DND-41 (cell line): ENCODE results near the gene SUV39H2.
"Not testable (repeated sequence)": the region's sequence is repeated elsewhere in the genome, so short reads cannot be mapped to it uniquely, and the experiment has no call there.

Experiments used
- ATAC-seq: fragments of 200-7000 bp; cut with Tn5 transposase; 3 replicates; pipeline ENCODE4 v1.9.1; 2021; ENCODE audit warnings: low read depth; ENCODE audit not compliant: insufficient read depth
- DNase-seq: peaks from one replicate; pipeline ENCODE4 v3.0.0-alpha.2; 2020
- H2AFZ ChIP-seq: 2 replicates; pipeline ENCODE4 v1.6.0; 2012; ENCODE audit warnings: low read depth, low read length
- H3K27ac ChIP-seq: 2 replicates; pipeline ENCODE4 v1.5.1; 2012; ENCODE audit warnings: low read length, inconsistent platforms
- H3K27me3 ChIP-seq: fragments of 200-600 bp; sonication (generic); 2 replicates; pipeline ENCODE4 v1.6.0; 2012; ENCODE audit warnings: low read length, mild to moderate bottlenecking, inconsistent platforms; ENCODE audit not compliant: insufficient read depth, poor library complexity
- H3K36me3 ChIP-seq: 2 replicates; pipeline ENCODE4 v1.5.1; 2012; ENCODE audit warnings: low read length, inconsistent platforms; ENCODE audit not compliant: insufficient read depth
- H3K4me1 ChIP-seq: 2 replicates; pipeline ENCODE4 v1.5.1; 2012; ENCODE audit warnings: mild to moderate bottlenecking, low read length; ENCODE audit not compliant: insufficient read depth
- H3K4me2 ChIP-seq: 2 replicates; pipeline ENCODE4 v1.6.0; 2012; ENCODE audit warnings: mild to moderate bottlenecking, moderate library complexity, low read length, inconsistent platforms; ENCODE audit not compliant: insufficient read depth
- H3K4me3 ChIP-seq, 2 experiments: fragments of 200-600 bp in 1 of 2; shearing (Covaris generic) in 1 of 2; 2 replicates each; pipeline ENCODE4 v1.5.1; 2012 to 2016; ENCODE audit warnings: inconsistent platforms in 2 of 2, low read length in 2 of 2, mild to moderate bottlenecking in 2 of 2, low read depth in 1 of 2, moderate library complexity in 1 of 2
- H3K79me2 ChIP-seq: 2 replicates; pipeline ENCODE4 v1.6.0; 2012; ENCODE audit warnings: low read length, inconsistent platforms; ENCODE audit not compliant: insufficient read depth
- H3K9ac ChIP-seq: 2 replicates; pipeline ENCODE4 v1.6.0; 2012; ENCODE audit warnings: low read depth, mild to moderate bottlenecking, inconsistent platforms, low read length, moderate library complexity
- H3K9me3 ChIP-seq: 2 replicates; pipeline ENCODE4 v1.5.1; 2012; ENCODE audit warnings: low read length, moderate library complexity, mild to moderate bottlenecking, inconsistent platforms; ENCODE audit not compliant: insufficient read depth, severe bottlenecking
- H4K20me1 ChIP-seq: 2 replicates; pipeline ENCODE4 v1.6.0; 2012; ENCODE audit warnings: low read length; ENCODE audit not compliant: insufficient read depth
- EZH2 ChIP-seq: IDR thresholded peaks from 3 replicates; pipeline ENCODE4 v1.6.1; 2012; ENCODE audit warnings: borderline replicate concordance, low read depth, mild to moderate bottlenecking, moderate library complexity, low read length, inconsistent platforms; ENCODE audit not compliant: severe bottlenecking
- TF ChIP-seq, protein P1 (sequence below): IDR thresholded peaks from 2 replicates; pipeline ENCODE4 v1.5.1; 2012; ENCODE audit warnings: borderline replicate concordance, low read length, moderate library complexity, mild to moderate bottlenecking; ENCODE audit not compliant: poor library complexity, severe bottlenecking; ENCODE audit errors: extremely low read depth

Gene SUV39H2

DNA sequence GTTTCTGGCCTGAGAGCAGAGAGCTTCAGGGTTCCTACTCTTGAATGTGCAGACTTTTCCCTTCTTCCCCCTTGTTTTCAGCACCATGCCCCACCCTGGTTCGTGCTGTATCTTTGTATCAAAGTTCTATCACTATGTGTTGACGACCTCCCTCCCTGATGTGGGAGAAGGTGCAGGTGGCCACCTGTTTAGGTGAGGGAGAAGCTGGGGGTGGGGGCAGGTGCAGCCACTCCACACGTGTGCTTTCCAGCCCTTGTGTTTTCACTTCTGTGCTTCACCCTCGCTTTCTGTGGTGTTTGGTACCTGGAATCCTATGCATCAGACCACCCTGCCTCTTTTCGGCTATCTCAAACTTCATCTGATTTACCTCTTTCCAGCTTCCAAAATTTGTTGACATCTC is 19.6 kb upstream of the SUV39H2 start:
- H3K4me3 ChIP-seq, result no peak overlapping the region
- DNase-seq, result no peak
- no peaks in the 10 kb centered on the region for H3K4me1 ChIP-seq
- H3K9ac ChIP-seq, result no peak overlapping the region
- H3K27me3 ChIP-seq, result no peaks in the 10 kb centered on the region
- ATAC-seq, result no peak
- no peaks in the 10 kb centered on the region for H4K20me1 ChIP-seq
- no peak for TF ChIP-seq EZH2
- TF ChIP-seq, protein P1, sequence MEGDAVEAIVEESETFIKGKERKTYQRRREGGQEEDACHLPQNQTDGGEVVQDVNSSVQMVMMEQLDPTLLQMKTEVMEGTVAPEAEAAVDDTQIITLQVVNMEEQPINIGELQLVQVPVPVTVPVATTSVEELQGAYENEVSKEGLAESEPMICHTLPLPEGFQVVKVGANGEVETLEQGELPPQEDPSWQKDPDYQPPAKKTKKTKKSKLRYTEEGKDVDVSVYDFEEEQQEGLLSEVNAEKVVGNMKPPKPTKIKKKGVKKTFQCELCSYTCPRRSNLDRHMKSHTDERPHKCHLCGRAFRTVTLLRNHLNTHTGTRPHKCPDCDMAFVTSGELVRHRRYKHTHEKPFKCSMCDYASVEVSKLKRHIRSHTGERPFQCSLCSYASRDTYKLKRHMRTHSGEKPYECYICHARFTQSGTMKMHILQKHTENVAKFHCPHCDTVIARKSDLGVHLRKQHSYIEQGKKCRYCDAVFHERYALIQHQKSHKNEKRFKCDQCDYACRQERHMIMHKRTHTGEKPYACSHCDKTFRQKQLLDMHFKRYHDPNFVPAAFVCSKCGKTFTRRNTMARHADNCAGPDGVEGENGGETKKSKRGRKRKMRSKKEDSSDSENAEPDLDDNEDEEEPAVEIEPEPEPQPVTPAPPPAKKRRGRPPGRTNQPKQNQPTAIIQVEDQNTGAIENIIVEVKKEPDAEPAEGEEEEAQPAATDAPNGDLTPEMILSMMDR, result no peak
- no peaks in the 10 kb centered on the region for H3K9me3 ChIP-seq
- no peak overlapping the region for H3K4me2 ChIP-seq
- H3K36me3 ChIP-seq, result peaks cover 62% of the 10 kb centered on the region
- H3K27ac ChIP-seq, result no peak overlapping the region
- no peaks in the 10 kb centered on the region for H3K79me2 ChIP-seq
- H2AFZ ChIP-seq, result no peak overlapping the region

DNA sequence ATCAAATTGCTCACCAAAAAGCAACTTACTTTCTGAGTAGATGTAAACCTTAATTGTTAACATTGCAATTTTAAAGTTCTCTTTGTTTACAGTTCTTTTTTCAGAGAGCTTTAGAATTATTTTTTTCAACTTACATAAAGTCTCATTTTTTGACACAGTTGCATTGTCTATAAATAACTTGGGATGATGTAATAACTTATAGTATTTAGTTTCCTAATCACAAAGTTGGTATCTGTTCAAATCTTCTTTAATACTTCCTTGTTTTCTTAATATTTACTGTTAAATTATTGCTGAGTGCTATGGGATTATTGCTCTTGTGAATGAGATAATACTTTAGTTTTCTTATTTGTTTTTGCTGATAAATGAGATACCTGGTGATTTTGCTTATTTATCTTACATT is 18.9 kb upstream of the SUV39H2 start:
- TF ChIP-seq EZH2, result no peak
- TF ChIP-seq, protein P1, result no peak
- H3K27ac ChIP-seq, result no peak overlapping the region
- H3K79me2 ChIP-seq, result no peaks in the 10 kb centered on the region

DNA sequence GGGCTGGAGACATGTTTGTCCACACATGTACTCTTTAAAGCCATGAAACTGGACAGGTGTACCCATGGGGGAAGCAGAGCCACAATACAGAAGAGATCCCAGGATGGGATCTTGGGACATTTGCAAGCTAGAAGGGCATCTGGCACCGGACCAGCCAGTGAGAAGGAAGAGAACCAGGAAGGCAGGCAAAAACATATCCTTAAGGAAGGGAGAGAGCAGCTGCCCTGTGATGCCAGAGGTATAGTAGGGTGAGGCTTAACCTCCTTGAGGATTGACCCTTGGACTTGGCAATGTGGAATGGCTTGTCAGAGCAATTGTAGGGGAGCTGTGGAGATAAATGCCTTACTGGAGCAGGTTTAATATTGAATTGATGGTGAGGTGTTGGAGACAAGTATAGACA is 17.9 kb upstream of the SUV39H2 start:
- ATAC-seq (no peak), DNase-seq (no peak)
- Histone ChIP-seq H2AFZ (no peak overlapping the region), H4K20me1 (no peaks in the 10 kb centered on the region), H3K79me2 (no peaks in the 10 kb centered on the region), H3K27ac (no peak overlapping the region), H3K27me3 (no peaks in the 10 kb centered on the region), H3K36me3 (peaks cover 52% of the 10 kb centered on the region), H3K9me3 (no peaks in the 10 kb centered on the region), H3K9ac (no peak overlapping the region), H3K4me1 (peaks cover 3% of the 10 kb centered on the region; the same call in 1 of the 2 replicates), H3K4me2 (no peak overlapping the region), H3K4me3 (no peak overlapping the region)
- TF ChIP-seq EZH2, result no peak
- TF ChIP-seq, protein P1, result no peak

More for the DNA sequence above, 18.9 kb upstream of the SUV39H2 start:
- Histone ChIP-seq H3K36me3 (peaks cover 57% of the 10 kb centered on the region), H3K27me3 (no peaks in the 10 kb centered on the region), H4K20me1 (no peaks in the 10 kb centered on the region), H2AFZ (no peak overlapping the region), H3K4me2 (no peak overlapping the region), H3K4me3 (no peak overlapping the region), H3K9ac (no peak overlapping the region), H3K9me3 (no peaks in the 10 kb centered on the region), H3K4me1 (peaks cover 3% of the 10 kb centered on the region; the same call in 1 of the 2 replicates)
- DNase-seq, result no peak
- no peak for ATAC-seq

DNA sequence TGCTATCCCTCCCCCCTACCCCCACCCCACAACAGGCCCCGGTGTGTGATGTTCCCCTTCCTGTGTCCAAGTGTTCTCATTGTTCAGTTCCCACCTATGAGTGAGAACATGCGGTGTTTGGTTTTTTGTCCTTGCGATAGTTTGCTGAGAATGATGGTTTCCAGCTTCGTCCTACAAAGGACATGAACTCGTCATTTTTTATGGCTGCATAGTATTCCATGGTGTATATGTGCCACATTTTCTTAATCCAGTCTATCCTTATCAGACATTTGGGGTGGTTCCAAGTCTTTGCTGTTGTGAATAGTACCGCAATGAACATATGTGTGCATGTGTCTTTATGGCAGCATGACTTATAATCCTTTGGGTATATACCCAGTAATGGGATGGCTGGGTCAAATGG is 14.2 kb upstream of the SUV39H2 start:
- not testable (repeated sequence) for H3K79me2 ChIP-seq, DNase-seq, H4K20me1 ChIP-seq, H3K27me3 ChIP-seq, H3K4me3 ChIP-seq, H3K4me2 ChIP-seq, H3K9me3 ChIP-seq, H2AFZ ChIP-seq, H3K27ac ChIP-seq, ATAC-seq, H3K9ac ChIP-seq, H3K4me1 ChIP-seq
- H3K36me3 ChIP-seq, result peaks cover 56% of the 10 kb centered on the region

DNA sequence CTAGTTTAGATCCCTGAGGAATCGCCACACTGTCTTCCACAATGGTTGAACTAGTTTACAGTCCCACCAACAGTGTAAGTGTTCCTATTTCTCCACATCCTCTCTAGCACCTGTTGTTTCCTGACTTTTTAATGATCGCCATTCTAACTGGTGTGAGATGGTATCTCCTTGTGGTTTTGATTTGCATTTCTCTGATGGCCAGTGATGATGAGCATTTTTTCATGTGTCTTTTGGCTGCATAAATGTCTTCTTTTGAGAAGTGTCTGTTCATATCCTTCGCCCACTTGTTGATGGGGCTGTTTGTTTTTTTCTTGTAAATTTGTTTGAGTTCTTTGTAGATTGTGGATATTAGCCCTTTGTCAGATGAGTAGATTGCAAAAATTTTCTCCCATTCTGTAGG is 13.8 kb upstream of the SUV39H2 start:
- H3K4me3 ChIP-seq, H3K9me3 ChIP-seq, ATAC-seq, H3K27ac ChIP-seq, H3K4me2 ChIP-seq, H3K9ac ChIP-seq, H3K79me2 ChIP-seq, H3K27me3 ChIP-seq, H3K4me1 ChIP-seq, DNase-seq, H2AFZ ChIP-seq, H4K20me1 ChIP-seq: not testable (repeated sequence)
- H3K36me3 ChIP-seq, result peaks cover 60% of the 10 kb centered on the region
